Gastrocnemius medialis (tissue), 4 donors: ENCODE measurements around the gene ROBO1.

ENCODE experiments used
- CTCF ChIP-seq, 5 experiments: fragments of 450-650 bp in 3 of 5; fragments of 200-600 bp in 2 of 5; sonication (generic) in 2 of 5; IDR thresholded peaks in 4 of 5; conservative IDR thresholded peaks in 1 of 5; 1 replicate in 4 of 5; 2 replicates in 1 of 5; pipeline ENCODE4 v1.5.1; 2016 to 2019; ENCODE audit warnings: antibody characterized with exemption in 5 of 5, mild to moderate bottlenecking in 3 of 5, moderate library complexity in 3 of 5
- POLR2A ChIP-seq, 2 donors: fragments of 450-650 bp; IDR thresholded peaks; one replicate each; pipeline ENCODE4 v1.6.1; 2017; ENCODE audit warnings: antibody characterized with exemption in 2 of 2, mild to moderate bottlenecking in 2 of 2, moderate library complexity in 2 of 2

- TF ChIP-seq CTCF (IDR thresholded peaks at IDR 0.05 in 4 of 5, conservative IDR thresholded peaks at IDR 0.05 in 1 of 5) = no peak
- no peak for TF ChIP-seq POLR2A (IDR thresholded peaks at IDR 0.05)
Measured at GRCh38 chr3:79410617-79411016, 357.2 kb downstream of the ROBO1 start.
